ENCODE results near the gene TBCEL. TPM values are rescaled to one million over a fixed set of nuclear protein-coding genes. Genes with fewer than 3 reads are reported as not detected.
A peak's percentile ranks its signal among the peaks of the same experiment; 100 is the strongest.

TBCEL gene
- total RNA-seq, 6 donors from 2014 or later = 30.4 to 52.7 (median 31.9) TPM

DNA sequence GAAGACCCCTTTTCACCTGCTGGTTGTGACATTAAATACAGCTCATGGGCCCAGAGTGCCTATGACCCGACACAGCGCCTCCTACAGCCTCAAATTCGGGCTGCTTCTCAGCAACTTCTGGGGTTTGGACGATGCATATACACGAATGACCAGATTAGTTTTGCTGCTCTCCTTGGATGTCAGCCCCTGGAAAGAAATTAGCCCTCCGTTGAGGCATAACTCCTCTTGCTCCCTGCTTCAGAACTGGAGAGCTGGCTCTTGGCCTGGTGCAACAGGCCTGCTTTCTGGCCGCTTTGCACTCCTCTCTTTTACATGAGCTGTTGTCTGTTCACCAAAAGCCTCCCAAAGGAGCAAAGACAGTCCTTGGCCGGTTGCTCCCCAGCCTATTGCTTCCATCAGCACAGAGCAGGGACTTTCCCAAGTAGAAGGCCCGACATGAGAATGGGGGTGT, 80.4 kb downstream of the TBCEL start:
- peaks cover 0 to 17% (median 4%) of the 10 kb centered on the region in 4 donors for H3K4me1 ChIP-seq
- TF ChIP-seq EP300 (IDR thresholded peaks at IDR 0.05) = no peak
- no peak for TF ChIP-seq POLR2A (IDR thresholded peaks at IDR 0.05)
- TF ChIP-seq, protein P1, sequence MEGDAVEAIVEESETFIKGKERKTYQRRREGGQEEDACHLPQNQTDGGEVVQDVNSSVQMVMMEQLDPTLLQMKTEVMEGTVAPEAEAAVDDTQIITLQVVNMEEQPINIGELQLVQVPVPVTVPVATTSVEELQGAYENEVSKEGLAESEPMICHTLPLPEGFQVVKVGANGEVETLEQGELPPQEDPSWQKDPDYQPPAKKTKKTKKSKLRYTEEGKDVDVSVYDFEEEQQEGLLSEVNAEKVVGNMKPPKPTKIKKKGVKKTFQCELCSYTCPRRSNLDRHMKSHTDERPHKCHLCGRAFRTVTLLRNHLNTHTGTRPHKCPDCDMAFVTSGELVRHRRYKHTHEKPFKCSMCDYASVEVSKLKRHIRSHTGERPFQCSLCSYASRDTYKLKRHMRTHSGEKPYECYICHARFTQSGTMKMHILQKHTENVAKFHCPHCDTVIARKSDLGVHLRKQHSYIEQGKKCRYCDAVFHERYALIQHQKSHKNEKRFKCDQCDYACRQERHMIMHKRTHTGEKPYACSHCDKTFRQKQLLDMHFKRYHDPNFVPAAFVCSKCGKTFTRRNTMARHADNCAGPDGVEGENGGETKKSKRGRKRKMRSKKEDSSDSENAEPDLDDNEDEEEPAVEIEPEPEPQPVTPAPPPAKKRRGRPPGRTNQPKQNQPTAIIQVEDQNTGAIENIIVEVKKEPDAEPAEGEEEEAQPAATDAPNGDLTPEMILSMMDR (IDR thresholded peaks at IDR 0.05) = no peak
- no peak for TF ChIP-seq POLR2AphosphoS5 (IDR thresholded peaks at IDR 0.05)
- no peaks in the 10 kb centered on the region for H3K36me3 ChIP-seq
- no peak for DNase-seq
- H3K9me3 ChIP-seq = no peaks in the 10 kb centered on the region
- H3K27ac ChIP-seq = no peak overlapping the region
- no peak overlapping the region for H3K4me3 ChIP-seq
- no peaks in the 10 kb centered on the region for H3K27me3 ChIP-seq
- no peak for ATAC-seq (ENCODE audit: low FRiP score in 2 of 2)
- 86 to 89% methylated on average over 9 of the region's 9 CpGs for WGBS, 2 donors

GRCh38 chr11:121105063-121105480, 81.2 kb downstream of the TBCEL start:
- H3K27ac ChIP-seq = no peak overlapping the region
- TF ChIP-seq POLR2A (IDR thresholded peaks at IDR 0.05) (no peak), POLR2AphosphoS5 (IDR thresholded peaks at IDR 0.05) (peak in 1 of 2 donors; percentile 12), EP300 (IDR thresholded peaks at IDR 0.05) (no peak)
- TF ChIP-seq, protein P1 (IDR thresholded peaks at IDR 0.05) = no peak
- 41 to 55% methylated on average over 4 of the region's 4 CpGs for WGBS, 2 donors
- no peak for DNase-seq
- ATAC-seq (ENCODE audit: low FRiP score in 2 of 2) = peak in 1 of 2 donors; percentile 66
- no peaks in the 10 kb centered on the region for H3K36me3 ChIP-seq
- H3K9me3 ChIP-seq = no peaks in the 10 kb centered on the region
- H3K4me3 ChIP-seq = no peak overlapping the region
- peaks cover 0 to 17% (median 4%) of the 10 kb centered on the region in 4 donors for H3K4me1 ChIP-seq
- H3K27me3 ChIP-seq = no peaks in the 10 kb centered on the region

DNA sequence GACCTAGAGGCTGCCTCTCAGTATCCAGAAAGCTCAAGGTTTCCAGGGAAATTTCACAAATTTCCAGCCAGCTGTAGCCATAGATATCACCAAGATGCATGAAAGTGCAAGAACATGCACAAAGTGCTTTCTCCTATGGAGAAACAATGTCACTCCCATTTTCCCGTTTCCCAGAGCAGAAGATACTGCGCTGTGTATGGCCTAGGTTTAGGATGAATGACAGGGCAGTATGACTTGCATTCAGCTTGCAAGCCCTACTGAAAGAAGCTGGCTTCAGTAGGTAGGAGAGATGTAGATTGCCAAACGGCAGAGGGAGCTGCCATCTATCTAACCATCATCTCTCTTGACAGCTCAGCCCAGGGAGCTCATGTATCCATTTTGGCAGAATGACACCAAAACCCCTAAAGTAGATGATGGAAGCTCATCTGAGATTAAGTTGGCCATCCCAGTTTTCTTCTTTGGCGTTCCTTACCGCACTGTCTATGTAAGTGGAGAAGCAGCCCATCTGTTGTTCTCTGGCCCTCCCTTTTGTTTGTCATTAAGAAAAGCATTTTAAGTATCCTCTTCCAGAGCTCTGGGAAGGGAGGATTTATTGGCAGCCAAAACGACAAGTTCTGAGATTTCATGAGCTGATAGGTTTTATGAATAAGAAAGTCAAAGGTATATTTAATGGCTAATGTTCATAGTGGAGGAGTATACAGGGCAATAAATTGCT, 81.7 kb downstream of the TBCEL start:
- no peaks in the 10 kb centered on the region for H3K36me3 ChIP-seq
- 79 to 80% methylated on average over 6 of the region's 6 CpGs for WGBS, 2 donors
- no peak overlapping the region for H3K27ac ChIP-seq
- no peak for TF ChIP-seq POLR2AphosphoS5 (IDR thresholded peaks at IDR 0.05)
- TF ChIP-seq, protein P1 (IDR thresholded peaks at IDR 0.05) = no peak
- no peak for TF ChIP-seq EP300 (IDR thresholded peaks at IDR 0.05)
- TF ChIP-seq POLR2A (IDR thresholded peaks at IDR 0.05) = no peak
- no peak for DNase-seq
- peaks cover 0 to 17% (median 4%) of the 10 kb centered on the region in 4 donors for H3K4me1 ChIP-seq
- no peaks in the 10 kb centered on the region for H3K9me3 ChIP-seq
- H3K27me3 ChIP-seq = no peaks in the 10 kb centered on the region
- H3K4me3 ChIP-seq = no peak overlapping the region
- no peak for ATAC-seq (ENCODE audit: low FRiP score in 2 of 2)

DNA sequence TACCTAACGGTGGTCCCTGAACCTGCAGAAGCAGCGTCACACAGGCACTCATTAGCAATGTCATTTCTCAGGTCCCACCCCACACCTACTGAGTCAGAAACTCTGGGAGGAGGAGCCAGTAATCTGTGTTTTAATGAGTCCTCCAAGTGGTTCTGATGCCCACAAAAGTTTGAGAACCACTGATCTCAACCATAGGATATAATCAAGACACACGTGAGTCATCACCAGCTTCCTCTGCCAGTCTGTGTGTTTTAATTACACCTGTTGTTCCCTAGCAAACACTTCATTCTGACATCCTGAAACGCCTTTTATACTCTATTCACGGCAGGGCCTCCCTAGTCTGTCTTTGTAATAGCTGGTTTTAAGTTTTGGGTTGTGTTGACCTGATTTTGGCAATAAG, 82.9 kb downstream of the TBCEL start:
- H3K27ac ChIP-seq = no peak overlapping the region
- no peak for ATAC-seq (ENCODE audit: low FRiP score in 2 of 2)
- WGBS, 2 donors = 71 to 83% methylated on average over 5 of the region's 5 CpGs

More for the DNA sequence above, 82.9 kb downstream of the TBCEL start:
- Histone ChIP-seq H3K4me3 (no peak overlapping the region), H3K4me1 (peaks cover 0 to 17% (median 8%) of the 10 kb centered on the region in 4 donors), H3K36me3 (no peaks in the 10 kb centered on the region), H3K27me3 (no peaks in the 10 kb centered on the region), H3K9me3 (no peaks in the 10 kb centered on the region)
- no peak for TF ChIP-seq POLR2AphosphoS5 (IDR thresholded peaks at IDR 0.05)
- TF ChIP-seq, protein P1 (IDR thresholded peaks at IDR 0.05) = no peak
- no peak for TF ChIP-seq EP300 (IDR thresholded peaks at IDR 0.05)
- TF ChIP-seq POLR2A (IDR thresholded peaks at IDR 0.05) = no peak
- DNase-seq = no peak

Measured in upper lobe of left lung (tissue), 6 donors.